Measurements from ENCODE around the gene ABLIM3. TPM values are rescaled to one million over a fixed set of nuclear protein-coding genes. Genes with fewer than 3 reads are reported as not detected.

Gene ABLIM3
- total and polyA plus RNA-seq, 2 of the 8 experiments (the other 6 are each of a cell fraction or from before 2014, with no cell fraction given): 0.36 to 0.56 TPM

GRCh38 chr5:149094996-149095395, 46.3 kb upstream of the ABLIM3 start (continued):
- TF ChIP-seq CHD7 (IDR thresholded peaks at IDR 0.05; ENCODE audit: insufficient replicate concordance, low read length) (no peak), JUND (IDR thresholded peaks at IDR 0.05; ENCODE audit: low read length) (no peak)
